ENCODE results near the gene SUN1.
A peak's percentile ranks its signal among the peaks of the same experiment; 100 is the strongest.
"Not testable (repeated sequence)": the region's sequence is repeated elsewhere in the genome, so short reads cannot be mapped to it uniquely, and the experiment has no call there.

Gene SUN1

GRCh38 chr7:832167-832967 lies at the start of gene SUN1:
Gene SUN1 (plus strand): TSS chr7:832476. CDS start chr7:832525, 49 bp downstream.
- peak; percentile 93 for DNase-seq (ENCODE audit: low read depth)

- DNase-seq (ENCODE audit: low read depth): no peak
Measured at GRCh38 chr7:782718-783449, 49.4 kb upstream of the SUN1 start.

- no peak for DNase-seq (ENCODE audit: low read depth)
Measured at GRCh38 chr7:783556-784490, 48.5 kb upstream of the SUN1 start.

GRCh38 chr7:784971-785370 lies 47.3 kb upstream of the SUN1 start:
- no peak for DNase-seq (ENCODE audit: low read depth)

GRCh38 chr7:785416-785815 lies 46.9 kb upstream of the SUN1 start:
- DNase-seq (ENCODE audit: low read depth): no peak

- DNase-seq (ENCODE audit: low read depth): peak; percentile 72
Measured at GRCh38 chr7:786472-787255, 45.6 kb upstream of the SUN1 start.

- DNase-seq (ENCODE audit: low read depth): peak; percentile 15
Measured at GRCh38 chr7:787332-788240, 44.7 kb upstream of the SUN1 start.

GRCh38 chr7:791519-791918 lies 40.8 kb upstream of the SUN1 start:
- DNase-seq (ENCODE audit: low read depth): no peak

GRCh38 chr7:794207-794606 lies 38.1 kb upstream of the SUN1 start:
- DNase-seq (ENCODE audit: low read depth): no peak

- DNase-seq (ENCODE audit: low read depth): no peak
Measured at GRCh38 chr7:794671-795329, 37.5 kb upstream of the SUN1 start.

GRCh38 chr7:796434-797169 lies 35.7 kb upstream of the SUN1 start:
- DNase-seq (ENCODE audit: low read depth): not testable (repeated sequence)

GRCh38 chr7:798921-799470 lies 33.3 kb upstream of the SUN1 start:
- DNase-seq (ENCODE audit: low read depth): no peak

- DNase-seq (ENCODE audit: low read depth): no peak
Measured at GRCh38 chr7:800692-801091, 31.6 kb upstream of the SUN1 start.

- not testable (repeated sequence) for DNase-seq (ENCODE audit: low read depth)
Measured at GRCh38 chr7:801351-801750, 30.9 kb upstream of the SUN1 start.

- DNase-seq (ENCODE audit: low read depth): no peak
Measured at GRCh38 chr7:801940-802381, 30.3 kb upstream of the SUN1 start.

GRCh38 chr7:802500-803242 lies 29.6 kb upstream of the SUN1 start:
- no peak for DNase-seq (ENCODE audit: low read depth)

GRCh38 chr7:803243-803635 lies 29.0 kb upstream of the SUN1 start:
- no peak for DNase-seq (ENCODE audit: low read depth)

GRCh38 chr7:803796-804195 lies 28.5 kb upstream of the SUN1 start:
- not testable (repeated sequence) for DNase-seq (ENCODE audit: low read depth)
